ENCODE results near the gene SYT15. TPM values are rescaled to one million over a fixed set of nuclear protein-coding genes. Genes with fewer than 3 reads are reported as not detected.

Gene SYT15
- total RNA-seq, 1 donor, result under 0.01 TPM

GRCh38 chr10:46542567-46543465 lies 36.1 kb upstream of the SYT15 start:
- TF ChIP-seq CTCF (IDR thresholded peaks at IDR 0.05; ENCODE audit: insufficient read depth, low read depth, low read length), result no peak
- no peak overlapping the region for H3K4me3 ChIP-seq (ENCODE audit: low read depth, low read length)

GRCh38 chr10:46543466-46544377 lies 35.2 kb upstream of the SYT15 start:
- H3K4me3 ChIP-seq (ENCODE audit: low read depth, low read length), result no peak overlapping the region
- DNase-seq (ENCODE audit: low read depth), result no peak
- TF ChIP-seq CTCF (IDR thresholded peaks at IDR 0.05; ENCODE audit: insufficient read depth, low read depth, low read length), result no peak

More at GRCh38 chr10:46542567-46543465, 36.1 kb upstream of the SYT15 start:
- DNase-seq (ENCODE audit: low read depth), result no peak

- peak; percentile 56 for TF ChIP-seq CTCF (IDR thresholded peaks at IDR 0.05; ENCODE audit: insufficient read depth, low read depth, low read length)
- DNase-seq (ENCODE audit: low read depth), result no peak
- no peak overlapping the region for H3K4me3 ChIP-seq (ENCODE audit: low read depth, low read length)
Observed at GRCh38 chr10:46544989-46545791, 33.7 kb upstream of the SYT15 start.

- TF ChIP-seq CTCF (IDR thresholded peaks at IDR 0.05; ENCODE audit: insufficient read depth, low read depth, low read length), result no peak
- no peak overlapping the region for H3K4me3 ChIP-seq (ENCODE audit: low read depth, low read length)
- DNase-seq (ENCODE audit: low read depth), result no peak
Observed at GRCh38 chr10:46545861-46546590, 32.9 kb upstream of the SYT15 start.

DNA sequence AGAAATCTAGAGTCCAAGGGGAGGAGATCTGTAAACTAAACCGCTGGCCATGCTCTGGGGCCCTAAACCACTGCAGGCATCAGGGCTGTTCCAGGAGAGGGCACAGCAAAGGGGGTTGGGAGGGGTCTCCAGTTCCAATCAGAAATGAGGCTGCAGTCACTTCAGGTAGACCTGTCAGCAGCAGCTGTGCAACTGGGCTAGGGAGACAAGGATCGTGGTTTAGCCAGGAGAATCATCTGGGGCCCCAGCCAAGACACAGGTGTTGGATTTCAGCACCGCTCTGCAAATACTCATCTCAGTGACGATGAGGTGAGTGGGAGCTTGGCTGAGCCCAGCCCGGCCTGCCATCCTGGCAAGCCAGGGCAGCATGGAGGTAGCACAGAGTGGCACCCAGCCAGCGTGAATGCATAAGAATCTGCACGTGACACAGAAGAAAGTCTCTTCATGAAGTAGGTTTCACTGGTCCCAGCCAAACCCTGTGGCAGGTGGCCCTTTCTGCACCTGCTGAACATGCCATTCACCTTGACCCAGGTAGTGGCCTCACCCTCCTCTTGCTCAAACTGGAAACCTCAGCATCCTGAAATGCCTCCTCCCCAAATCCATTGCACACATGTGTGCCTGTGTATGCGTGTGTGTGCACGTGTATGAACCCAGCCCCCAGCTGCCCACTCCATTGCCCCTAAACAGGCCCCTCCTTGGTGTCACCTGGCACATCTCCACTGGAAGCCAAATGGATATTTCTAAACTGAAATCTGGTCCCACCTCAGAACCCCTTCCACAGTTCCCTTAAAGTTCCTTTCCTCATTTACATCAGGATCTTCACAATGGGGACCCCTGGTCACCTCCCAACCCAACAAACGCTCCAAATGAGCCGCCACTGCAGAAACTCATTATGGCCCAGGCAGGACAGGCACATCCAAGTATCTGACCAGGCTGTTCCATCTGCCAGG lies 32.1 kb upstream of the SYT15 start:
- DNase-seq (ENCODE audit: low read depth), result no peak
- H3K4me3 ChIP-seq (ENCODE audit: low read depth, low read length), result no peak overlapping the region
- TF ChIP-seq CTCF (IDR thresholded peaks at IDR 0.05; ENCODE audit: insufficient read depth, low read depth, low read length), result no peak
